HepG2 (cell line): ENCODE measurements around the gene BATF. TPM values are rescaled to one million over a fixed set of nuclear protein-coding genes. Genes with fewer than 3 reads are reported as not detected.

Experiments
- BCL6 ChIP-seq: IDR thresholded peaks from 2 replicates; pipeline ENCODE4 v1.6.1; 2016; ENCODE audit warnings: missing genetic modification reagents, missing compliant biosample characterization
- BRCA1 ChIP-seq: sonication (generic); formaldehyde crosslinking; IDR thresholded peaks from 2 replicates; pipeline ENCODE4 v1.4.0; 2020; ENCODE audit warnings: missing genetic modification reagents
- CEBPG ChIP-seq: IDR thresholded peaks from 2 replicates; pipeline ENCODE4 v1.6.1; 2016
- DMAP1 ChIP-seq: IDR thresholded peaks from 2 replicates; pipeline ENCODE4 v1.6.1; 2016
- DNMT1 ChIP-seq: sonication (generic); formaldehyde crosslinking; IDR thresholded peaks from 2 replicates; pipeline ENCODE4 v1.5.1; 2020; ENCODE audit warnings: mild to moderate bottlenecking, missing genetic modification reagents
- FOSL2 ChIP-seq: sonication (generic); formaldehyde crosslinking; IDR thresholded peaks from 2 replicates; pipeline ENCODE4 v1.4.0; 2020; ENCODE audit warnings: missing genetic modification reagents
- FOXK2 ChIP-seq: fragments of 450-650 bp; IDR thresholded peaks from 2 replicates; pipeline ENCODE4 v1.6.1; 2016
- GATAD2A ChIP-seq: IDR thresholded peaks from 2 replicates; pipeline ENCODE4 v1.6.1; 2016
- HOXA3 ChIP-seq: sonication (generic); formaldehyde crosslinking; IDR thresholded peaks from 2 replicates; pipeline ENCODE4 v1.5.0; 2020; ENCODE audit warnings: missing genetic modification reagents
- IRX3 ChIP-seq: sonication (generic); formaldehyde crosslinking; IDR thresholded peaks from 2 replicates; pipeline ENCODE4 v1.8.1; 2023; ENCODE audit warnings: mild to moderate bottlenecking, low read depth, missing genetic modification reagents, borderline replicate concordance
- KAT8 ChIP-seq: IDR thresholded peaks from 2 replicates; pipeline ENCODE4 v1.6.1; 2016; ENCODE audit warnings: missing genetic modification reagents, missing compliant biosample characterization
- MATR3 ChIP-seq: sonication (generic); formaldehyde crosslinking; IDR thresholded peaks from 2 replicates; pipeline ENCODE4 v1.4.0; 2020; ENCODE audit warnings: missing genetic modification reagents
- RARA ChIP-seq: IDR thresholded peaks from 2 replicates; pipeline ENCODE4 v1.6.1; 2016; ENCODE audit warnings: missing genetic modification reagents, missing compliant biosample characterization
- RBM39 ChIP-seq: fragments of 200-400 bp; formaldehyde crosslinking; IDR thresholded peaks from one replicate; pipeline ENCODE4 v1.6.1; 2018; ENCODE audit warnings: antibody characterized with exemption, mild to moderate bottlenecking, low read depth, low read length; ENCODE audit not compliant: poor library complexity, severe bottlenecking
- STAT5B ChIP-seq: sonication (generic); formaldehyde crosslinking; IDR thresholded peaks from 2 replicates; pipeline ENCODE4 v1.4.0; 2020; ENCODE audit warnings: missing genetic modification reagents
- TOPORS ChIP-seq: sonication (generic); formaldehyde crosslinking; IDR thresholded peaks from 2 replicates; pipeline ENCODE4 v1.8.0; 2023; ENCODE audit warnings: mild to moderate bottlenecking, missing genetic modification reagents
- ZBTB38 ChIP-seq: sonication (generic); formaldehyde crosslinking; IDR thresholded peaks from 2 replicates; pipeline ENCODE4 v1.5.1; 2020; ENCODE audit warnings: mild to moderate bottlenecking, missing genetic modification reagents
- ZNF335 ChIP-seq: sonication (generic); formaldehyde crosslinking; IDR thresholded peaks from 2 replicates; pipeline ENCODE4 v1.4.0; 2020; ENCODE audit warnings: missing genetic modification reagents
- ZNF746 ChIP-seq: sonication (generic); formaldehyde crosslinking; IDR thresholded peaks from 2 replicates; pipeline ENCODE4 v1.8.0; 2022; ENCODE audit warnings: mild to moderate bottlenecking, missing genetic modification reagents
- polyA plus RNA-seq, 8 experiments: library from polyadenylated mRNA; depleted of rRNA in 3 of 8; stranded (reverse) in 7 of 8; unstranded in 1 of 8; fragments of >200 nt; fragmentation: Illumina TruSeq in 4 of 8; extraction: Trizol in 4 of 8; gene quantifications; 2 replicates each; pipeline versions ENCODE4 v1.2.1 to v1.2.3, GENCODE V29; 2011 to 2016; ENCODE audit warnings: low read depth in 4 of 8, missing spikeins in 1 of 8, mixed read lengths in 1 of 8; ENCODE audit not compliant: insufficient read depth in 1 of 8
- total RNA-seq, 5 experiments: library from RNA; depleted of rRNA; stranded (reverse); fragments of >200 nt; fragmentation: Illumina TruSeq; extraction: Trizol; gene quantifications; 2 replicates each; pipeline ENCODE4 v1.2.3, GENCODE V29; 2016; ENCODE audit warnings: low read depth in 1 of 5
- TF ChIP-seq, protein P1 (sequence below): sonication (generic); formaldehyde crosslinking; IDR thresholded peaks from 2 replicates; pipeline ENCODE4 v1.4.0; 2020; ENCODE audit warnings: missing genetic modification reagents, borderline replicate concordance
- TF ChIP-seq, protein P2 (sequence below): IDR thresholded peaks from 2 replicates; pipeline ENCODE4 v1.4.0; 2020; ENCODE audit warnings: mild to moderate bottlenecking, missing genetic modification reagents
- TF ChIP-seq, protein P3 (sequence below): sonication (generic); formaldehyde crosslinking; IDR thresholded peaks from 2 replicates; pipeline ENCODE4 v1.9.0; 2021; ENCODE audit warnings: missing genetic modification reagents, mild to moderate bottlenecking, borderline replicate concordance
- TF ChIP-seq, protein P4 (sequence below): sonication (generic); formaldehyde crosslinking; IDR thresholded peaks from 2 replicates; pipeline ENCODE4 v1.4.0; 2020; ENCODE audit warnings: missing genetic modification reagents

Gene BATF
- total and polyA plus RNA-seq, 2 of the 13 experiments (the other 11 are each of a cell fraction or from before 2014, with no cell fraction given): 0.22 to 0.37 TPM

DNA sequence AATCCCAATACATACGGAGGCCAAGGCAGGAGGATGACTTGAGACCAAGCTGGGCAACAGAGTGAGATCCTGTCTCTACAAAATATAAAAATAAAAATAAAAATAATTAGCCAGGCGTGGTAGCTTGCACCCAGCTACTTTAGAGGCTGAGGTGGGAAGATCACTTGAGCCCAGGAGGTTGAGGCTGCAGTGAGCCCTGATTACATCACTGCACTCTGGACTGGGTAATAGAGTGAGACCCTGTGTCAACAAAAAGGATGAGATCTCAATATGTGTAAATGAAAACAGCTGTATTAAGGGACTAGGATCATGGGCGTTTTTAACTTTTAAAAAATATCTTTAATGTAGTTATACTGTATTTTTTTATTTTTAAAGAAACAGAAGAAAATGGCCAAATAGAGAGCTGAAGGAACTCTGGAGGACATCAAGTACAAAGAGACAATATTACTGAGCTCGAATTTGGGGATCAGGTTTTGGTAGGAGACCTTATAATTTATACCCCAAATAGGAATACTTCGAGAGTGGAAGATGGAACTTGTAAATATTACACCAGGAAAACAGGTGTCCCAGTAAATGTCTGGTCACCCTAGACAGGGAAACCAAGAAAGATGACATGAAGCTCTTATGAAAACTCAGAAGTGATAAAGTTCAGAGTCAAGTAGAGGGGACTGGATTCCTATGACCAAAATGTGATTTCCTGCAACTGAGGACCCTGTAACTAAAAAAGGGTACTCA is 13.1 kb downstream of the BATF start (continued):
- TF ChIP-seq, protein P1, sequence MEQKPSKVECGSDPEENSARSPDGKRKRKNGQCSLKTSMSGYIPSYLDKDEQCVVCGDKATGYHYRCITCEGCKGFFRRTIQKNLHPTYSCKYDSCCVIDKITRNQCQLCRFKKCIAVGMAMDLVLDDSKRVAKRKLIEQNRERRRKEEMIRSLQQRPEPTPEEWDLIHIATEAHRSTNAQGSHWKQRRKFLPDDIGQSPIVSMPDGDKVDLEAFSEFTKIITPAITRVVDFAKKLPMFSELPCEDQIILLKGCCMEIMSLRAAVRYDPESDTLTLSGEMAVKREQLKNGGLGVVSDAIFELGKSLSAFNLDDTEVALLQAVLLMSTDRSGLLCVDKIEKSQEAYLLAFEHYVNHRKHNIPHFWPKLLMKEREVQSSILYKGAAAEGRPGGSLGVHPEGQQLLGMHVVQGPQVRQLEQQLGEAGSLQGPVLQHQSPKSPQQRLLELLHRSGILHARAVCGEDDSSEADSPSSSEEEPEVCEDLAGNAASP: no peak
- TF ChIP-seq ZNF746 (CRISPR knock-in tag): no peak
- TF ChIP-seq IRX3 (CRISPR knock-in tag): no peak
- no peak for TF ChIP-seq ZNF335
- TF ChIP-seq, protein P2, sequence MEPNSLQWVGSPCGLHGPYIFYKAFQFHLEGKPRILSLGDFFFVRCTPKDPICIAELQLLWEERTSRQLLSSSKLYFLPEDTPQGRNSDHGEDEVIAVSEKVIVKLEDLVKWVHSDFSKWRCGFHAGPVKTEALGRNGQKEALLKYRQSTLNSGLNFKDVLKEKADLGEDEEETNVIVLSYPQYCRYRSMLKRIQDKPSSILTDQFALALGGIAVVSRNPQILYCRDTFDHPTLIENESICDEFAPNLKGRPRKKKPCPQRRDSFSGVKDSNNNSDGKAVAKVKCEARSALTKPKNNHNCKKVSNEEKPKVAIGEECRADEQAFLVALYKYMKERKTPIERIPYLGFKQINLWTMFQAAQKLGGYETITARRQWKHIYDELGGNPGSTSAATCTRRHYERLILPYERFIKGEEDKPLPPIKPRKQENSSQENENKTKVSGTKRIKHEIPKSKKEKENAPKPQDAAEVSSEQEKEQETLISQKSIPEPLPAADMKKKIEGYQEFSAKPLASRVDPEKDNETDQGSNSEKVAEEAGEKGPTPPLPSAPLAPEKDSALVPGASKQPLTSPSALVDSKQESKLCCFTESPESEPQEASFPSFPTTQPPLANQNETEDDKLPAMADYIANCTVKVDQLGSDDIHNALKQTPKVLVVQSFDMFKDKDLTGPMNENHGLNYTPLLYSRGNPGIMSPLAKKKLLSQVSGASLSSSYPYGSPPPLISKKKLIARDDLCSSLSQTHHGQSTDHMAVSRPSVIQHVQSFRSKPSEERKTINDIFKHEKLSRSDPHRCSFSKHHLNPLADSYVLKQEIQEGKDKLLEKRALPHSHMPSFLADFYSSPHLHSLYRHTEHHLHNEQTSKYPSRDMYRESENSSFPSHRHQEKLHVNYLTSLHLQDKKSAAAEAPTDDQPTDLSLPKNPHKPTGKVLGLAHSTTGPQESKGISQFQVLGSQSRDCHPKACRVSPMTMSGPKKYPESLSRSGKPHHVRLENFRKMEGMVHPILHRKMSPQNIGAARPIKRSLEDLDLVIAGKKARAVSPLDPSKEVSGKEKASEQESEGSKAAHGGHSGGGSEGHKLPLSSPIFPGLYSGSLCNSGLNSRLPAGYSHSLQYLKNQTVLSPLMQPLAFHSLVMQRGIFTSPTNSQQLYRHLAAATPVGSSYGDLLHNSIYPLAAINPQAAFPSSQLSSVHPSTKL (CRISPR knock-in tag): peak; percentile 63
- TF ChIP-seq BCL6 (CRISPR knock-in tag): peak; percentile 21; the same call in 1 of the 2 replicates
- TF ChIP-seq RBM39: no peak
- no peak for TF ChIP-seq DNMT1 (CRISPR knock-in tag)
- TF ChIP-seq HOXA3: no peak
- peak; percentile 43; the same call in 1 of the 2 replicates for TF ChIP-seq GATAD2A (CRISPR knock-in tag)
- TF ChIP-seq CEBPG (CRISPR knock-in tag): peak; percentile 76
- no peak for TF ChIP-seq FOXK2
- TF ChIP-seq, protein P3, sequence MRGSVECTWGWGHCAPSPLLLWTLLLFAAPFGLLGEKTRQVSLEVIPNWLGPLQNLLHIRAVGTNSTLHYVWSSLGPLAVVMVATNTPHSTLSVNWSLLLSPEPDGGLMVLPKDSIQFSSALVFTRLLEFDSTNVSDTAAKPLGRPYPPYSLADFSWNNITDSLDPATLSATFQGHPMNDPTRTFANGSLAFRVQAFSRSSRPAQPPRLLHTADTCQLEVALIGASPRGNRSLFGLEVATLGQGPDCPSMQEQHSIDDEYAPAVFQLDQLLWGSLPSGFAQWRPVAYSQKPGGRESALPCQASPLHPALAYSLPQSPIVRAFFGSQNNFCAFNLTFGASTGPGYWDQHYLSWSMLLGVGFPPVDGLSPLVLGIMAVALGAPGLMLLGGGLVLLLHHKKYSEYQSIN (CRISPR knock-in tag): no peak
- TF ChIP-seq RARA (CRISPR knock-in tag): peak; percentile 48
- no peak for TF ChIP-seq DMAP1
- TF ChIP-seq ZBTB38: no peak
- no peak for TF ChIP-seq MATR3 (CRISPR knock-in tag)
- TF ChIP-seq, protein P4, sequence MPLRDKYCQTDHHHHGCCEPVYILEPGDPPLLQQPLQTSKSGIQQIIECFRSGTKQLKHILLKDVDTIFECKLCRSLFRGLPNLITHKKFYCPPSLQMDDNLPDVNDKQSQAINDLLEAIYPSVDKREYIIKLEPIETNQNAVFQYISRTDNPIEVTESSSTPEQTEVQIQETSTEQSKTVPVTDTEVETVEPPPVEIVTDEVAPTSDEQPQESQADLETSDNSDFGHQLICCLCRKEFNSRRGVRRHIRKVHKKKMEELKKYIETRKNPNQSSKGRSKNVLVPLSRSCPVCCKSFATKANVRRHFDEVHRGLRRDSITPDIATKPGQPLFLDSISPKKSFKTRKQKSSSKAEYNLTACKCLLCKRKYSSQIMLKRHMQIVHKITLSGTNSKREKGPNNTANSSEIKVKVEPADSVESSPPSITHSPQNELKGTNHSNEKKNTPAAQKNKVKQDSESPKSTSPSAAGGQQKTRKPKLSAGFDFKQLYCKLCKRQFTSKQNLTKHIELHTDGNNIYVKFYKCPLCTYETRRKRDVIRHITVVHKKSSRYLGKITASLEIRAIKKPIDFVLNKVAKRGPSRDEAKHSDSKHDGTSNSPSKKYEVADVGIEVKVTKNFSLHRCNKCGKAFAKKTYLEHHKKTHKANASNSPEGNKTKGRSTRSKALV (CRISPR knock-in tag): 0 out of 2 replicates have a peak, but pooled peaks have one; percentile 7
- no peak for TF ChIP-seq TOPORS
- peak; percentile 23; the same call in 1 of the 2 replicates for TF ChIP-seq KAT8 (CRISPR knock-in tag)
- peak; percentile 68 for TF ChIP-seq FOSL2 (CRISPR knock-in tag)
- no peak for TF ChIP-seq STAT5B
- no peak for TF ChIP-seq BRCA1 (CRISPR knock-in tag)
